ENCODE results near the gene KAZN. TPM values are rescaled to one million over a fixed set of nuclear protein-coding genes. Genes with fewer than 3 reads are reported as not detected.

KAZN gene
- polyA plus RNA-seq, 1 experiment = 5.5 TPM

DNA sequence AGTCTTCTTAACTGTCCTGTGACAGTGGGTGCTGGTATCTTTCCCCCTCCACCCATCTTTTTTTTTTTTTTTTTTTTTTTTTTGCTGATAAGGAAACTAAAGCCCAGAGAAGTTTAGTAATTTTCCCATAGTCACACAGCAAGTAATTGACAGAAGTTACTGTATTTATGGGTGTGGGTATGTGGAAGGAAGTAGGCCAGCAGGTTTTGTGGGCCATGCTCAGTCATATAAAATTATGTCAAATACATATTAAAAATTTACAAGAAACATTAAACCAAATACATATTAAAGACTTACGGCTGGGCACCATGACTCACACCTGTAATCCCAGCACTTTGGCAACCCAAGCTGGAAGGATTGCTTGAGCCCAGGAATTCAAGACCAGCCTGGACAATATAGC is 51.5 kb downstream of the KAZN start:
- no peaks in the 10 kb centered on the region for H3K27me3 ChIP-seq (ENCODE audit: control insufficient read depth, insufficient read depth, low read length)
- ChIA-PET CTCF (interaction anchor here (1.5 kb wide), 1 partner anchor 38 kb away, joined by 4 read pairs; no protein-coding TSS in a partner anchor), POLR2A (no interaction called here)

GRCh38 chr1:14650951-14651350 is 52.5 kb downstream of the KAZN start:
- ChIA-PET POLR2A (no interaction called here), CTCF (no interaction called here)
- TF ChIP-seq, protein P1, sequence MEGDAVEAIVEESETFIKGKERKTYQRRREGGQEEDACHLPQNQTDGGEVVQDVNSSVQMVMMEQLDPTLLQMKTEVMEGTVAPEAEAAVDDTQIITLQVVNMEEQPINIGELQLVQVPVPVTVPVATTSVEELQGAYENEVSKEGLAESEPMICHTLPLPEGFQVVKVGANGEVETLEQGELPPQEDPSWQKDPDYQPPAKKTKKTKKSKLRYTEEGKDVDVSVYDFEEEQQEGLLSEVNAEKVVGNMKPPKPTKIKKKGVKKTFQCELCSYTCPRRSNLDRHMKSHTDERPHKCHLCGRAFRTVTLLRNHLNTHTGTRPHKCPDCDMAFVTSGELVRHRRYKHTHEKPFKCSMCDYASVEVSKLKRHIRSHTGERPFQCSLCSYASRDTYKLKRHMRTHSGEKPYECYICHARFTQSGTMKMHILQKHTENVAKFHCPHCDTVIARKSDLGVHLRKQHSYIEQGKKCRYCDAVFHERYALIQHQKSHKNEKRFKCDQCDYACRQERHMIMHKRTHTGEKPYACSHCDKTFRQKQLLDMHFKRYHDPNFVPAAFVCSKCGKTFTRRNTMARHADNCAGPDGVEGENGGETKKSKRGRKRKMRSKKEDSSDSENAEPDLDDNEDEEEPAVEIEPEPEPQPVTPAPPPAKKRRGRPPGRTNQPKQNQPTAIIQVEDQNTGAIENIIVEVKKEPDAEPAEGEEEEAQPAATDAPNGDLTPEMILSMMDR (IDR thresholded peaks at IDR 0.05; ENCODE audit: insufficient read depth, low read depth, low read length) = no peak
- H3K4me3 ChIP-seq (ENCODE audit: low read depth, low read length) = no peak overlapping the region
- no peaks in the 10 kb centered on the region for H3K36me3 ChIP-seq (ENCODE audit: control insufficient read depth, insufficient read depth, low read length)
- DNase-seq (ENCODE audit: low read depth) = no peak
- no peaks in the 10 kb centered on the region for H3K27me3 ChIP-seq (ENCODE audit: control insufficient read depth, insufficient read depth, low read length)

More for the DNA sequence above, 51.5 kb downstream of the KAZN start:
- DNase-seq (ENCODE audit: low read depth) = no peak
- TF ChIP-seq, protein P1 (IDR thresholded peaks at IDR 0.05; ENCODE audit: insufficient read depth, low read depth, low read length) = no peak
- no peaks in the 10 kb centered on the region for H3K36me3 ChIP-seq (ENCODE audit: control insufficient read depth, insufficient read depth, low read length)
- no peak overlapping the region for H3K4me3 ChIP-seq (ENCODE audit: low read depth, low read length)

DNA sequence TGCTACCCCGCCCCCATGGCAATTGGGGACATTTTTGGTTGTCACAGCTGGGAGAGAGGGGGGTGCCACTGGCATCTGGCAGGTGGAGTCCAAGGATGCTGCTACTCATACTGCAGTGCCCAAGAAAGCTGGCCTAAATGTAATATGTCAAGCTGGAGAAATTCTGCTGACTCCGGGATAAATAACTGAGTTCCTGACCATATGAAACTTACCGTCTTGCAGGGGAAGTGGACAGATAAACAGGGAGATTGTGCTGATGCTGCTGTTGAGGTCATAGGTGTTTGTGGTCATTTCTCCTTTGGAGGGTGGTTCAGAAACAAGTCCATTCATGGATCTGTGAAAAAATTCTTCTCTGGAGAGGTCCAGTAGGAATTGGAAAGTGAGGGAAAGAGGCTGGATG is 54.4 kb downstream of the KAZN start:
- Histone ChIP-seq H3K36me3 (ENCODE audit: control insufficient read depth, insufficient read depth, low read length) (no peaks in the 10 kb centered on the region), H3K4me3 (ENCODE audit: low read depth, low read length) (no peak overlapping the region), H3K27me3 (ENCODE audit: control insufficient read depth, insufficient read depth, low read length) (no peaks in the 10 kb centered on the region)
- no peak for DNase-seq (ENCODE audit: low read depth)
- ChIA-PET CTCF (no interaction called here), POLR2A (no interaction called here)
- TF ChIP-seq, protein P1 (IDR thresholded peaks at IDR 0.05; ENCODE audit: insufficient read depth, low read depth, low read length) = no peak

DNA sequence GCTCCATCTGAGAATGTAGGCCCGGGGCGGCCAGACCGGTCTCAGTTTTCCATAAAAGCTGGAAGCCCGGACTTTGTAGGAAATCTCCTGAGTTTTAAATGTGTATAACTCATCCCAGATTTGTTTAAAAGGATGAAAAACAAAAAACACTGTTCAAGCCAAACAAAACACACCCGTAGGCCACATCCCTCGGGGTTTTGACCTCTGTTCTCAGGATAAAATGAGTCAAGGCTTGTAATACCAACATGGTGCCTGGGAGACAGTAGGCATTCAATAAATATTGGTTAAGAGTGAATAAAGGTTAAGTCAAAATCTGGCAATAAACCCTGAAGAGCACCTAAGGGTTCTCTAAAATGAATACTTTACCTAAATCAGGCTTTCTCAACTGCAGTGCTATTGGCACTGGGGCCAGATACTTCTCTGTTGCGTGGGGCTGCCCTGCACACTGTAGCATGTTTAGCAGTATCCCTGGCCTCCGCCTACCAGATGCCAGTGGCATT is 55.0 kb downstream of the KAZN start:
- ChIA-PET POLR2A (no interaction called here), CTCF (no interaction called here)
- Histone ChIP-seq H3K36me3 (ENCODE audit: control insufficient read depth, insufficient read depth, low read length) (no peaks in the 10 kb centered on the region), H3K27me3 (ENCODE audit: control insufficient read depth, insufficient read depth, low read length) (no peaks in the 10 kb centered on the region), H3K4me3 (ENCODE audit: low read depth, low read length) (no peak overlapping the region)
- TF ChIP-seq, protein P1 (IDR thresholded peaks at IDR 0.05; ENCODE audit: insufficient read depth, low read depth, low read length) = no peak
- DNase-seq (ENCODE audit: low read depth) = no peak

GRCh38 chr1:14654554-14654953 is 56.1 kb downstream of the KAZN start:
- POLR2A ChIA-PET = no interaction called here
- H3K36me3 ChIP-seq (ENCODE audit: control insufficient read depth, insufficient read depth, low read length) = no peaks in the 10 kb centered on the region

More at GRCh38 chr1:14654554-14654953, 56.1 kb downstream of the KAZN start:
- H3K4me3 ChIP-seq (ENCODE audit: low read depth, low read length) = no peak overlapping the region
- CTCF ChIA-PET = no interaction called here
- TF ChIP-seq, protein P1 (IDR thresholded peaks at IDR 0.05; ENCODE audit: insufficient read depth, low read depth, low read length) = no peak
- no peaks in the 10 kb centered on the region for H3K27me3 ChIP-seq (ENCODE audit: control insufficient read depth, insufficient read depth, low read length)
- DNase-seq (ENCODE audit: low read depth) = no peak

Data from BJ (cell line).